ENCODE data around the gene NTM.

DNA sequence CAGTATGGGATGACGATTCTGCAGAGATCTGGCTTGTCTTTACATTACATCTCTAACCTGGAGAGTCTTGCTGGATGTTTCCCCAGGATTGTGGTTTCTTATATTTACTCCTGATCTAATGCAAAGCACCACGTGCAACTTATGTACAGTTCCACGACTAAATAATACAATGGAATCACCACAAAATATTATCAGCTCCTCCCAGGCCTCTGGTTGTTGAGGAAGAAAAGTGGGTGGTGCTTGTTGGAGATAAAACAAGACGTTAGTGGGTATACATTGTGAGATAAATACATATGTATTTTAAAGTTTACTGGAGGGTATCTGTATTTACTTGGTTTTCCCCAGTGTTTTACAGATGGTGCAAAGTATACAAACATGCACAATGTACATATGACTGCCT is 569.7 kb downstream of the NTM start:
- TF ChIP-seq POLR2A (IDR thresholded peaks at IDR 0.05) (no peak), EP300 (IDR thresholded peaks at IDR 0.05) (no peak), POLR2AphosphoS5 (IDR thresholded peaks at IDR 0.05) (no peak)
- TF ChIP-seq, protein P1, sequence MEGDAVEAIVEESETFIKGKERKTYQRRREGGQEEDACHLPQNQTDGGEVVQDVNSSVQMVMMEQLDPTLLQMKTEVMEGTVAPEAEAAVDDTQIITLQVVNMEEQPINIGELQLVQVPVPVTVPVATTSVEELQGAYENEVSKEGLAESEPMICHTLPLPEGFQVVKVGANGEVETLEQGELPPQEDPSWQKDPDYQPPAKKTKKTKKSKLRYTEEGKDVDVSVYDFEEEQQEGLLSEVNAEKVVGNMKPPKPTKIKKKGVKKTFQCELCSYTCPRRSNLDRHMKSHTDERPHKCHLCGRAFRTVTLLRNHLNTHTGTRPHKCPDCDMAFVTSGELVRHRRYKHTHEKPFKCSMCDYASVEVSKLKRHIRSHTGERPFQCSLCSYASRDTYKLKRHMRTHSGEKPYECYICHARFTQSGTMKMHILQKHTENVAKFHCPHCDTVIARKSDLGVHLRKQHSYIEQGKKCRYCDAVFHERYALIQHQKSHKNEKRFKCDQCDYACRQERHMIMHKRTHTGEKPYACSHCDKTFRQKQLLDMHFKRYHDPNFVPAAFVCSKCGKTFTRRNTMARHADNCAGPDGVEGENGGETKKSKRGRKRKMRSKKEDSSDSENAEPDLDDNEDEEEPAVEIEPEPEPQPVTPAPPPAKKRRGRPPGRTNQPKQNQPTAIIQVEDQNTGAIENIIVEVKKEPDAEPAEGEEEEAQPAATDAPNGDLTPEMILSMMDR (IDR thresholded peaks at IDR 0.05), result no peak
